Measurements from ENCODE around the gene ARID4B.
"Not testable (repeated sequence)": the region's sequence is repeated elsewhere in the genome, so short reads cannot be mapped to it uniquely, and the experiment has no call there.

The ARID4B gene

DNA sequence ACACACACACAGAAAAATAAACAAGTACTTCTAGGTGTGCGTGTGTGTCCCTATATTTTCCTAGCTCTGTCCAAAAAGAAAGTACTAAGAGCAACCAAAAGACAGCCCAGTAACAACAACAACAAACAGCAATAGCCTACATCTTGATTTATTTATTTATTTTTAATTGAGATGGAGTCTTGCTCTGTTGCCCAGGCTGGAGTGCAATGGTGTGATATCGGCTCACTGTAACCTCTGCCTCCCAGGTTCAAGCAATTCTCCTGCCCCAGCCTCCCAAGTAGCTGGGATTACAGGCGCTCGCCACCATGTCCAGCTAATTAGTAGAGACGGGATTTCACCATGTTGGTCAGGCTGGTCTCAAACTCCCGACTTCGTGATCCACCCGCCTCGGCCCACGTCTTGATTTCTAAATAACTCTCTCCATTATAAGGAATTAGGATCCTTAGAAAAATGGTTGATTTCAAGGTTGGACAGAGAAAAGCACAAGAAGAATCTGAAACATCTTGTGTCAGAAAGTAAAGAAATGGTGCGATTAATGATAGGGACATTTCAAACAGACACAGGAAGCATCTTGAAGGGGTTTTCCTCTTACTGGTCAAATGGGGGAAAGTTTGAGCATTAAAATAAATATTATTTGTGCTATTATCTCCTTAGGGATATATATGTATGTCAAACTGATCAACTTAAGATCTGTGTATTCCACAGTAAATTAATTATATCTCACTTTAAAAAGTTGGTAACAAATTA lies 59.4 kb downstream of the ARID4B start:
- DNase-seq, result no peak

DNA sequence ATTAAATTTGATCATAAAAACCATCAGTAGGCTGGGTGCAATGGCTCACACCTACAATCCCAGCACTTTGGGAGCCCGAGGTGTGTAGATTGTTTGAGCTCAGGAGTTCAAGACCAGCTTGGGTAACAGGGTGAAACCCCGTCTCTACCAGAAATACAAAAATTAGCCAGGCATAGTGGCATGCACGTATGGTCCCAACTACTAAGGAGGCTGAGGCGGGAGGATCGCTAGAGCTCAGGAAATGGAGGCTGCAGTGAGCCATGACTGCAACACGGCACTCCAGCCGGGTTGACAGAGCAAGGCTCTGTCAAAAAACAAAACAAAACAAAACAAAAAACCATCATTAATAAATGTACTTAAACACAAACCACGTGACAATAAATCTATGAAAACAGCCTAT lies 61.0 kb downstream of the ARID4B start:
- no peak for DNase-seq

DNA sequence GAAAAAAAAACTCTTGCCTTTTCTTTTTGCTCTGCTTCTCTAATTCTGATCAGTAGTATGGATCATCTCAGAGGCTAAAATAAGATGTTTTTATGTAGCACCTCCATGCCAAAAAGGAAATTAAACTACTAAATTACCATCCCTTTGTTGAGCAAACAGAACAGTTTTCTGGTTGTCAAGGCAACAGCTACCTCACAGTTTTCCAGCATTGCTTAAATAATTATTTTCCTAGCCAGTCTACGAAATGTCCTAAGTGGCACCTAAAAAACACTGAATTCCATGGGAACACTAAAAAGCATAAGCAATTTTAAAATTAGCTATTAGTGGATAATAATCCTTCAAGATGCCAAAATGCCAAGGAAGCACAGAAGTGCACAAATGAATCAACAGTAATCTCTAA lies 61.7 kb downstream of the ARID4B start:
- DNase-seq, result no peak

DNA sequence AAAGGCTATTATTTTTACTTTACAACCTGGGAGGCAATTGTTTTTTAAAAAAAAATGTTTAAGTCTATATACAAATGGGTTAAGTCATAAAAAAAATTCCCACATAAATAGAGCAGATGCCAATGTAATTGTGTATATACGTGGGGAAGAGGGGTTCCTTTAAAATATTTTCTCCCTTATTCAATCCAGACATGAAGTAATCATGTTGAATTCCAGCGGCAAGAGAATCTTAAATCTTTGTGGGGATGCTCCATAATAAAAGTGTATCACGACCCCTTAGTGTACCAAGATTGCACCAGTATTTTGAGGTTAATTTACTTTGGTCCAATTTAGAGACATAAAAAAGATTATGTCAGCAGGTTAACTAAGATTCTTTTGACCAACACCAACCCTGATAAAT lies 62.1 kb downstream of the ARID4B start:
- no peak for DNase-seq

DNA sequence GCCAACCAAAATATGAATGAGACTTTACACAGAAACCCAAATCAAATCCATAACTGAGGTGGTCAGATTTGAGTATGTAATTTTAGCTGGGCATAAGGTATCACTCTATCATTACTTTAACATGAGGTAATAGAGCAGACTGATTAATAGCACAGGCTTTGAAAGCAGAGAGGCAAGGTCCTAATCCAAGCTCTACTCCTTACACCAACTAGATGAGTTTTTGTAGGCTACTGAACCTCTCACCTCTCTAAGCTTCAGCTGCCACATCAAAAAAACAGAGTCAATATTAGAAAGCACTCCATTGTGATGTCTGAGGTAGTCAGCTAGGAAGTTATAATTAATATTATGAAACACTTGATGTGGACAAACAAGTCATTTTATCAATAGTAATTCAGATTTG lies 63.7 kb downstream of the ARID4B start:
- no peak for DNase-seq

DNA sequence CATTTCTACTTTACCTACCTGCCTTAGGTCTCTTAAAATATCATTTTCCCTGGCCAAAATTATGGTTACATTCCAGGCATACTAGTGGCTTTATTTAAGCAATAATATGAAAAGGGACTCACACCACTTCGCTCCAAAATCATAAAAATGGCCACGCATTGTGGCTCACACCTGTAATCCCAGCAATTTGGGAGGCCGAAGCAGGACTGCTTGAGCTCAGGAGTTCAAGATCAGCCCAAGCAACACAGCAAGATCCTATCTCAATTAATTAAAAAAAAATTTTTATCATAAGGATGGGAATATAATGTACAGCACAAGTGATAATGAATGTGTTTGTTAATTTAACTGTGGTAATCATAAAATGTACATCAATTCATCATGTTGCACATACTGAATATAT lies 65.4 kb downstream of the ARID4B start:
- no peak for DNase-seq

DNA sequence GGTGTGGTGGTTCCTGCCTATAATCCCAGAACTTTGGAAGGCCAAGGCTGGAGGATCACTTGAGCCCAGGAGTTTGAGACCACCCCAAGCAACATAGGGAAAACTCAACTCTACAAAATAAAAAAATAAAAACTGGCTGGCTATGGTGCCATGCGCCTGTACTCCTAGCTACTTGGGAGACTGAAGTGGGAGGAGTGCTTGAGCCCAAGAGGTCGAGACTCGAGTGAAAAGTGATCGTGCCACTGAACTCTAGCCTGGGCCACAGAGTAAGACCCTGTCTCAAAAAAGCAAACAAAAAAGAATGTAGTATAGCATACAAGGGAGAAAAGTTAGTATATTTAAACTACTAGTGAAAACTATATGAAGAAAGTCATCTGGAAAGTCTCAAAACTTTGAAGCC lies 66.7 kb downstream of the ARID4B start:
- DNase-seq, result no peak

DNA sequence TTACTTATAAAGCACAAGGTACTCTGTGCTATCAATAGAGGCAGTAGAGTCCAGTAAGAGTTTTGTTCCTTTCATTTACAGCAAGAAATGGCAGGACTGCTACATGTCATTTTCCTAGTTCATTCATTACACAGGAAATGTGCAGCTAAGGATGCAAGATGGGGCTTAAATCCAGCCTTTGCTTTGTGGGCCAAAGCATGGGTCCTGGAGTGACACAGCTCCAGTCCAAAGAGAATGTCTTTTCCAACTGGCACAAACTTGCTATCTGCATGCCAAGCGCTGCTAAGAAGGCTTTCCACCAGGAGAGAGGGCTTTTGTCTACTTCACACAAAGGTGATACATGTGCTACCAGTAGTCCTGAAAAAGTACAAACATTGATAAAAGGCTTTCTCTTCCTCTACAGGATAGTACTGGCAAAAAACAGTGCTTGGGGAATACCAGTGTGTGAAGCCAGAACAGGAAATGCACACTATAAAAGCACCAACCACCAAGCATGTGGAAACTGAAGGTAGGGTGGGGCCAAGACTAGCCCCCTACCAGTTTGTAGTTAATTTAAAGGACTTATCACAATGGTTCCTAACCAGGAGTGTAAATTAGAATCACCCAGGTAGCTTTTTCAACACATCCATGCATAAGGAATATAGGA lies 68.7 kb downstream of the ARID4B start:
- no peak for DNase-seq

DNA sequence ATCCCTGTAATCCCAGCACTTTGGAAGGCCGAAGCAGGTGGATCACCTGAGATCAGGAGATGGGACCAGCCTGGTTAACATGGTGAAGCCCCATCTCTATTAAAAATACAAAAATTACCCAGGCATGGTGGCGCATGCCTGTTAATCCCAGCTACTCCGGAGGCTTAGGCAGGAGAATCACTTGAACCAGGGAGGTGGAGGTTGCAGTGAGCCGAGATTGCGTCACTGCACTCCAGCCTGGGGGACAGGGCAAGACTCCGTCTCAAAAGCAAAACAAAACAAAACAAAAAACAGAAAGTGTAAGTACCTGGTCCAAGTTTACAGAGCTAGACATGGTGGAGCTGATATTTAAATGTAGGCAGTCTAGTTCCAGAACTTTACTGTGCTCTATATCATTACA lies 69.9 kb downstream of the ARID4B start:
- DNase-seq, result not testable (repeated sequence)

DNA sequence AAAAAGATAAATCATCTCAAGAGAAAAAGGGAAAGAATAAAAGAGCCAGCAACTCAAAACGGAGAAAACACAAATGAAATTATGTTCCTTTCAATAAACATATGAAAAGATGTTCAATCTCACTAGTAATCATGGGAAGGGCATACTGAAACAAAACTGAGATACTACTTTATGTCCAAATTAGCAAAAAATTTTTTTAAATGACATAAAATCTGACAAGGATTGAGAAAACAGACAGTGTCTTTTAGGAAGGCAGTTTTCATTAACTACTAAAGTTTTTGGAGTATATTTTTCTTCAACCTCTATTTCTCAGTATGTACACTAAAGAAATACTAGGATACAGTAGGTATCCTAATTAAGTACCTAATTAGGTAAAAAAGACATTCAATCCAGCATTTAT lies 73.3 kb downstream of the ARID4B start:
- DNase-seq, result no peak

DNA sequence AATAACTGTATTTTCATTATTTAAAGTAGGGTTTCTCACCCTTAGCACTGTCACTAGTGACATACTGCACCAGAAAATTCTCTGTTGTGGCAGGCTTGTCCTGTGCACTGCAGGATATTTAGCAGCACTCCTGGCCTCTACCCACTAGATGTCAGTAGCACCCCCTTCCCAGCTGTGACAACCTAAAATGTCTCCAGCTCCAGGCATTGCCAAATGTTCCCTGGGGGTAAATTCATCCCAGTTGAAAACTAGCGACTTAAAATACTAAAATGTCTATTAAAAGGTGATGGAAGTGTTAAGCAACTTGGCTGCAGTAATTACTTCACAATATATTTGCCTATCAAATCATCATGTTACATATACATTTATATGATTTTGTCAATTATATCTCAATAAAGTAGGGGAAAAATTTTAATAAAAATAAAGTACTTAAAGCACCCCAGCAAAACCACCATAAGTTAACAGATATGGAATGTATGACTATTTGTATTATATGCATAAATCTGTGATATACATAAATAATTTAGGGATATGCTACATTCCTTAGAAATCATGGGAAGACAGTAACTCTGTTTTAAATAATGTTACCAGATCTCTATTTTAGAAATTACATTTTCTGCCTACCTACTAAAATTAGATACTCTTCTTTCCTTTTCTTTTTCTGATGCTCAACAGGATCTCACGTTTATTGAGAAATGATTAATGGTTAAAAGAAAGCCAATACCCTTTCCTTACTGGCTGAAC lies 74.6 kb downstream of the ARID4B start:
- peak; percentile 43 for DNase-seq

DNA sequence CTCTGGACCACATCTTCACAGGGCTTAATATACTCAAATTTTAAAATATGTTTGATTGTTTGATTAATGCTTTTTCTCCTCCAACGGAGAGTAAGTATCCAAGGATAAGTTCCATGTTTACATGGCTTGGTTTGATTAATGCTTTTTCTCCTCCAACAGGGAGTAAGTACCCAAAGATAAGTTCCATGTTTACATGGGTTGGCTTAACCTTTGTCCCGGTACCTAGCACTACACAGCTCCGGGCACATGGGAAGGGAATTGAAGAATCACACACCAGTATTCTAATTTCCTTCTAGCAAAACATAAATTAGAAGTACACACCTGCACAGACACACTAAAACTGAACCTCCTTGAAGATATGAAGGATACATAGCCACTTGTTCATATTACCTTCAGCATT lies 77.5 kb downstream of the ARID4B start:
- DNase-seq, result no peak

DNA sequence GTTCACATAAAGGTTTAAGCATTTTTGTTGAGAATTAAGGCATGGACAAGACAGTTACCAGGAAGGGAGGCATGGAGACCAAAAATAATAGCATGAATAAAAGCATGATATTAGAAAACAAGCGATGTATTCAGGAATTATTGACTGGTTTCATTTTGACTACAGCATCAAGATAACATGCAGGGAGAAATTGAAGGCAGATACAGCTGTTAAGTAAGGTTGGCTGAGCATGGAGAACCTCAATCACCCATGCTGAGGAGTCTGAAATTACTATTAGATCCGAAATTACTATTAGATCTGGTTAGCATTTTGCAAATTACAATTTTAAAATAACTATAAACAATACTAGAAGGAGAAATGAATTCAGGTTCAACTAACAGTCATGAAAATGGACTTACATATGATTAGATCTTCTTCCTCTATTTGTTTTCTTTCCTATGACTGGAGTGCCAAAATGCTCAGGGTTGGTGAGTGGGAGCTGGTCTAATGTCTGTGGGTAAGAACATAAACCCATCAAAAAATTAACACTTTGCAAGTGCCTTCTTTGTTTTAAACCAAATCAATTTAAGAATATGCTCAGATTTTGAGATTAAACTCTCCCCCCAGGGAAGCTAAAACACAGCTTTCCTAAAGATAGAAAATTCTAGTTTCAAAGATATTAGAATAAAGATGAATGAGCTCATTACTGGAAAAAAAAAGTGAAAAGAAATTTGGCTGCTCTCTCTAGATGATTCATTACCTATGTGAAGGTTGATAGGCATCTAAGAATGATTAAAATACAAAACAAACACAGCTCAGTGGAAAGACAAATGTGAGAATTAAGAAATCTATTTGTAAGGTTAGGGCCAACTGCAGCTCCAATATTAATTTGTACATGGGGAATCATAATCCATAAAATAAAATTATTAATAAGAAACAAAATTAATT lies 81.7 kb downstream of the ARID4B start:
- DNase-seq, result no peak

DNA sequence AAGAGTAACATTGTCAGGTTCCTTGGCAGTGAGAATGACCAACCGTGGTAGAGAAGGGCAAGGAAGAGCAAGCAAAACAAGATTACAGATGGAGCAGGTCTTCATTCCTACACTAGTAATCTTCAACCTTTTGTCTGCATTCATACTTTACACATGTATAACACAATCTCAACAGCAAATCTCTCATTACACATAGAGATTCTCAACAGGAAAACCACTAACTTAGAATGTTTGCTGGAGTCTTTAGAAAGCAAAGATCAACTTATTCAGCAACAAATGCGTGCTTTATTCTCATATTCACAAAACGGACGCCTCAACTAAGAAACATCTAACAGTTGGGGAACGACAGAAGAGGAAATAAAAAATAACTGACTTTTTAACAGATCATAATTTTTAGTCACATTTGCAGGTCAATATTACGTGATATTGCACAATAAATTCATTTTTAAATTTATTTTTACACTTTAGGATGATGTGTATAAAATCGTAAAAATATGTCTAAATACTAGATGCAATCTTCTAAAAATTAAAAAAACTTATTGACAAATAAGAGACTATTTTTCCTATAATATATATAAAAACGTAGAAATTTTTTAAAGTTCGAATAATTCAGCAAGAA lies 82.9 kb downstream of the ARID4B start:
- DNase-seq, result no peak

DNA sequence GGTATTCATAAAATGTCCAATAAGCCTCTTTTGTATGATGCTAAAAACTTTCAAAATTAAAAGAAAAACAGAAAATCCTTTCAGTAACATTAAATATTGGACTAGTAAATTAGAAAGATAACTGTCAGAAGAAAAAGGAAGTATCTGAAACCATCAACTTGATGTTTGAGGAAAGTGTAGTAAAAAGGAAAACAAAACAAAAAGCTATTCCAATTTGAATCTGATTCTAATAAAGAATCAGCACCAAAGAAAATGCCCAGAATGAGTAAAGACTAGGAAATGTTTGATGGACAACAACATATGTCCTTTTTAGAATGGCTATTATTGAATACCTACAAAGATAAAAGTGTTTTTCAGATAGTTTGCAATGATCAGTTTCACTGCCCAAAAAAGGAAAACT lies 87.0 kb downstream of the ARID4B start:
- no peak for DNase-seq

DNA sequence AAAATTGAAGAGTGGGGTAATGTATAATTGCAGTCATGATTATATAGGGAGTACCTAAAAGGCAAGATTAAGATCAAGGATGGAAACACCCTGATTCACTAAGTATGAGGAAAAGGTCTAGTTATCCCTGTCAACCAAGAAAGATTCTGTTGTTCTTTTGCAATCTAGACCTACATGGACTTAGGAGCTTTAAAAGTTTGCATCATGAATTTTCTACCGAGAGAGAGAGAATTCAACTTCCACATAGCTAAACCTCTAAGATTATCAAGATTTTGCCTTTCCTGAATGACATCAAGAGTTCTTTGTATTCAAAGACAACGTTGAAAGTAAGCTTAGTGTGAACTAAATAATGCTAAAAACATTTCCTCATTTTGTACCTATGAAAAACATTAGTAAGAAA lies 88.1 kb downstream of the ARID4B start:
- DNase-seq, result no peak

DNA sequence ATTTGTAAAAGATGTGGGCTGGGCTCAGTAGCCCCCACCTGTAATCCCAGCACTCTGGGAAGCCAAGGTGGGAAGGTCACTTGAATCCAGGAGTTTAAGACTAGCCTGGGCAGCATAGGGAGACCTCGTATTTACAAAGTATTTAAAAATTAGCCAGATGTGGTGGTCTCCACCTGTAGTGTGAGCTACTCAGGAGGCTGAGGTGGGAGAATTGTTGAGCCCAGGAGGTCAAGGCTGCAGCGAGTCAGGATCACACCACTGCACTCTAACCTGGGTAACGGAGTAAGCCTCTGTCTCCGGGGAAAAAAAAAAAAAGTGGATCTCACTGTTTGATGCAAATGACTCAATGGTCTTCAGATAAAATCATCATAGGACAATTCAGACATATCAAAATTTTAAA lies 89.4 kb downstream of the ARID4B start:
- no peak for DNase-seq

DNA sequence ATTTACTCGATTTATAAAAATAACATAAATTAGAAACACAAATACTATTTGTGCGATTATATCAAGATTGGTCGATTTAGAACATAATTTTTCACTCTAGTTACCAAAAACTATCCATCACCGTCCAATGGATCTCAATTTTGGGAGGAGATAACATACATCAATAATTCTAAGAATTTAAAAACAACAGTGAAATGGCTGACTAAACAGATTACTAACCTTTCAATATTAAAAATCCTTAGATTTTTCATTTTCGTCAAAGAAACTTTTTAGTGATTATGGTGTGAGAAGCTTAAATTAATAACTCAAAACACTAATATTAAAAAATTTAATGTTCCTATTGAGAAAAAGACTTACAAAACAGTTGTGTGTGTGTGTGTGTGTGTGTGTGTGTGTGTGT lies 91.9 kb downstream of the ARID4B start:
- no peak for DNase-seq

DNA sequence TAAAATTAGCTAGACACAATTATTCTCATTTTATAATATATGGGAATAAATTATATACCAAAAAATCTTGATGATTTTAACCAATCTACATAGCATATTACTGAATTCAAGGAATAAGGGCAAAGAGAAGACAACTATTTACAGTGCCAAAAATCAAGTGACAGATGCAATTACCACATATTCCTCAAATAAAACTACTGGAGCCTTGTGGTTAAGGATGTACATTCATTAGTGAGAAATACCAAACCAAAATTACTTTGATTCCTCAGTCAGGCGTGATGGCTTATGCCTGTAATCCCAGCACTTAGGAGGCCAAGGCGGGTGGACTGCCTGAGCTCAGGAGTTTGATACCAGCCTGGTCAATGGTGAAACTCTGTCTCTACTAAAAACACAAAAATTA lies 98.1 kb downstream of the ARID4B start:
- DNase-seq, result no peak

DNA sequence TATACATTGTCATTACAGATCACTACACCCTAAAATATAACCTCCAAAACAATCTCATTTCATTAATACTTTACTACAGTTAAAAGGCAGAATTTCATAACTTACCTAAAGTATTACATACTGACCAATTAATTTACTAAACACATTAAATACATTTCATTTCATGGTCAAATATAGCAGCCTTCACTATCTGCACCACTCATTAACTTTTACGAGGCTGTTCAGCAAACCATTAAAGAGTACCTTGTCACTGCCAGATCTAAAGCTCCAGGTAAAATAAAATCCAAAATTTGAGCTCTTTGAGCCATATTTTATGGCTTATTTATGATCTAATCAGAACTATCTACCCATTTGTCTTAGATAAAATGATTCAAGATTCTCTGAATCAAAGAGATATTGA lies 100.6 kb downstream of the ARID4B start:
- no peak for DNase-seq

DNA sequence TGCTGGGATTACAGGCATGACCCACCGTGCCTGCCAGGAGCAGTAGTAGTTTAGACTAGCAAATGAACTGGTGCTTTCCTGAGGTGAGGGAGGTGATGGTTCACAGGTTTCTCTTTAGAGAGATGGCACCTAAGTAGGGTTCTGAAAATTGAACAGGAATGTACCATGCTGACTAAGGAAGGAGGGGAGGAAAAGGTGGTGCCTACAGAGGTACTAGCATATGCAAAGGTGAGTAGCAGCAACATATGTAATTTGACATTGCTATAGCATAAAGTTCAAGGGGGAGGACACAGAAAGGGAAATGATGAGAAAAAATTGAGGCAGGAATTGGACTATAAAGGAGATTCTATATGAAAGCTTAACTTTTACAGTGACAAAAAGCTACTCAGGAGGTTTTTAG lies 101.0 kb downstream of the ARID4B start:
- DNase-seq, result no peak

DNA sequence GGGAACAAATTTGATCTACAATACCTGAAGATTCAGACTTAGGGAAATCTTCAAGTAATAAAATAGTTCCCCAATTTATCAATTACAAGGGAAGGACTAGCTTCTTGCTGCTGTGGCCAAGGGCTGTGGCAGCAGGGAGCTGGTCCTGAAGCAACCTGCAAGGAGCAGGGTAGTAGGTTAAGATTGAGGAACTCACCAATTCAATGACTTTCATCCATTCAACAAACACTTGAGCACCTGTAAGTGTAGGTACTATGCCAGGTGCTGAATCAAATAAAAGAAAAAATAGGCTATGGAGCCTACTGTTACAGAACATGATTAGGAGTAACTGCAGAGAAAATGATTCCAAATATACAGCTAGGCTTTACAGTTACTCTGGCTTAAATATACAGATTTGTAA lies 102.7 kb downstream of the ARID4B start:
- no peak for DNase-seq
